ENCODE measurements around the gene LEFTY2.
"Not testable (repeated sequence)": the region's sequence is repeated elsewhere in the genome, so short reads cannot be mapped to it uniquely, and the experiment has no call there.

The LEFTY2 gene

DNA sequence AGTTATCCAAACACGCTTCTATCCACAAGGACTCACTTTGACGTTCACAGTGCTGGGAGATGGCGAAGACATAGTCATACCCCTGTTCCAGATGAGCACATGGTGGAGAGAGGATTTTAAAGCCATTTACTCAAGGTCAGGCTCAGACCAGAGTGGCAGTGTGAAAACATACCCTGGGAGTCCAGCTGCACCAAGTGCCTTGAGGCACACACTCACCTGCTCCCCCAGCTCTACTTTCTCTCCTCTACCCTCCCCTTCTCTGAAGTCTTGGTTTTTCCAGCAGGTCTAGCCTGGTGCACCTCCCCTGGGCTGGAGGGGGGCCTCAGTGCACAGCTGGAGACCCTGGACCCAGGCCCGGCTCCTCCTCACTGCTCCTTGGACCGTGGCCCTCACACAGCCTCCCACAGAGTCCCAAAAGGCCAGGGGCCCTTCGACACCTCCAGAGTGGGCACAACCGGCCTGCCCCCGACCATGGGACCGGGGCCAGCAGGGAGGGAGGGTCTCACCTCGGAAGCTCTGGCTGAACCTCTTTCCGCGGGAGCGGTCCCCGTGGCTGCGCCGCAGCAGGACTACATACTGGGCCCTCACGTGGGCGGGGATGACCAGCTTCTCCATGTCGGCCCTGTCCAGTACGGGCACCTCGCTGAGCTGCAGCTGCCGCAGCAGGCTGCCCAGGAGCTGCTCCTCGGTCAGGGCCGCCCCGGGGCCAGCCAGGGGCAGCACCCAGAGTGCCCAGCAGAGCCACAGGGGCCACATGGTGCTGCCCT is 452 bp downstream of the LEFTY2 start:
- Histone ChIP-seq H3K9me3 (ENCODE audit: severe bottlenecking) (no peaks in the 10 kb centered on the region), H3K27ac (ENCODE audit: poor library complexity, severe bottlenecking) (no peak overlapping the region), H3K36me3 (ENCODE audit: low read depth) (no peaks in the 10 kb centered on the region), H3K27me3 (ENCODE audit: insufficient read depth, poor library complexity, severe bottlenecking) (no peaks in the 10 kb centered on the region), H3K4me1 (ENCODE audit: insufficient read depth, poor library complexity, severe bottlenecking) (no peaks in the 10 kb centered on the region), H3K4me3 (ENCODE audit: severe bottlenecking) (no peak overlapping the region)
- TF ChIP-seq, protein P1, sequence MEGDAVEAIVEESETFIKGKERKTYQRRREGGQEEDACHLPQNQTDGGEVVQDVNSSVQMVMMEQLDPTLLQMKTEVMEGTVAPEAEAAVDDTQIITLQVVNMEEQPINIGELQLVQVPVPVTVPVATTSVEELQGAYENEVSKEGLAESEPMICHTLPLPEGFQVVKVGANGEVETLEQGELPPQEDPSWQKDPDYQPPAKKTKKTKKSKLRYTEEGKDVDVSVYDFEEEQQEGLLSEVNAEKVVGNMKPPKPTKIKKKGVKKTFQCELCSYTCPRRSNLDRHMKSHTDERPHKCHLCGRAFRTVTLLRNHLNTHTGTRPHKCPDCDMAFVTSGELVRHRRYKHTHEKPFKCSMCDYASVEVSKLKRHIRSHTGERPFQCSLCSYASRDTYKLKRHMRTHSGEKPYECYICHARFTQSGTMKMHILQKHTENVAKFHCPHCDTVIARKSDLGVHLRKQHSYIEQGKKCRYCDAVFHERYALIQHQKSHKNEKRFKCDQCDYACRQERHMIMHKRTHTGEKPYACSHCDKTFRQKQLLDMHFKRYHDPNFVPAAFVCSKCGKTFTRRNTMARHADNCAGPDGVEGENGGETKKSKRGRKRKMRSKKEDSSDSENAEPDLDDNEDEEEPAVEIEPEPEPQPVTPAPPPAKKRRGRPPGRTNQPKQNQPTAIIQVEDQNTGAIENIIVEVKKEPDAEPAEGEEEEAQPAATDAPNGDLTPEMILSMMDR (IDR thresholded peaks at IDR 0.05; ENCODE audit: poor library complexity, severe bottlenecking) = no peak
- DNase-seq (ENCODE audit: low spot score) (no peak), ATAC-seq (ENCODE audit: low read depth) (no peak)

DNA sequence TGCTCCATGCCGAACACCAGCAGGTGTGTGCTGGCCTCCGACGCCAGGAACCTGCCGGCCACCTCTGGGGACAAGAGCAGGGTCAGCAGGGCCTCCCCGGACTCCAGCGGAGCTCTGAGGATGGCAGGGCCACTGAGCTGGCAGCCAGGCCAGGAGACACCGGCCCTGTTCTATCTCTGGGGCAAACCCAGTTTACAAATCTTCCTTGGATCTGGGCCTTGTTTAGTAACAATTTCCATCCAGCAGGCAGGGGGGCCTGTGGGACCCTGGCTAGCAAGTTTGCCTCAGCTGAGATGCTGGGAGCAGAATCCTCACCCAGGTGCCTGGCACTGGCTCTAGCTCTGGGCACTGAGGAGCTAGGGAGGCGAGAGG is 1.1 kb downstream of the LEFTY2 start:
- H3K4me3 ChIP-seq (ENCODE audit: severe bottlenecking) = not testable (repeated sequence)

DNA sequence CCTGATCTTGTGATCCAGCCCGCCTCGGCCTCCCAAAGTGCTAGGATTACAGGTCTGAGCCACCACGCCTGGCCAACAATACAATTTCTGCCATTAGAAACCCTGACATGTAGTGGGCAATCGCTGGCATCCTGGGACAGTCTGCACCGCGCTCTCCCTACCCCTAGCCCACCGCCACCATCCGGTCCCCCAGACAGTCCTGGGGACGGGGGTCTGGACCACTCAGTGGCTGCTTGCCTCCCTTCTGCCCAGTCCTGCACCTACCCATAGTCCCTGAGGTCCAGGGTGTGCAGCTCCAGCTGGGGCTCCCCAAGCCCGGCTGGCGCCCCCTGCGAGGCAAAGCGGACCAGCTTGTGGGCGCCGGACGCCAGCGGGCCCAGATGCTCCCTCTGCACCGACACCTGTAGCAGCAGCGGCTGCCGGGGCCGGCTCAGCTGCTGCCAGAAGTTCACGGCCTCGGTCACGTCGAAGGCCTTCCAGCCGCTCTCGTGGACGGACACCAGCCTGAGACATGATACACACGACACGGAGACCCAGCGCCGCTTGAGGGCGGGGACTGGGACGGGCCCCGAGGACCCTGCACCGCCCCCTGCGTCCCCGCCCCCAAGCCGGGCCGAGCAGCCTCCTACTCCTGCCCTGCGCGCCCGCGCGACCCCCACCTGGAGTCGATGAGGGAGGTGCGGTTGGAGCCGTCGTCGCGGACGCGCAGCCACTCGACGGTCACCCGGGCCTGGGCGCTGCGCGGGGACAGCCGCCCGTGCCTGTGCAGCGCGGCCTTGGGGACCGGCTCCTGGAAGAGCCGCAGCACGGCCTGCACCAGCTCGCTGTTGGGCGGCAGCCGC is 1.7 kb downstream of the LEFTY2 start:
- not testable (repeated sequence) for H3K36me3 ChIP-seq (ENCODE audit: low read depth); H3K27ac ChIP-seq (ENCODE audit: poor library complexity, severe bottlenecking); H3K4me1 ChIP-seq (ENCODE audit: insufficient read depth, poor library complexity, severe bottlenecking); H3K27me3 ChIP-seq (ENCODE audit: insufficient read depth, poor library complexity, severe bottlenecking); H3K4me3 ChIP-seq (ENCODE audit: severe bottlenecking); H3K9me3 ChIP-seq (ENCODE audit: severe bottlenecking); ATAC-seq (ENCODE audit: low read depth); DNase-seq (ENCODE audit: low spot score)

More for the DNA sequence above, 1.1 kb downstream of the LEFTY2 start:
- H3K4me1 ChIP-seq (ENCODE audit: insufficient read depth, poor library complexity, severe bottlenecking); H3K27ac ChIP-seq (ENCODE audit: poor library complexity, severe bottlenecking); ATAC-seq (ENCODE audit: low read depth); H3K36me3 ChIP-seq (ENCODE audit: low read depth); H3K9me3 ChIP-seq (ENCODE audit: severe bottlenecking); DNase-seq (ENCODE audit: low spot score); H3K27me3 ChIP-seq (ENCODE audit: insufficient read depth, poor library complexity, severe bottlenecking): not testable (repeated sequence)

DNA sequence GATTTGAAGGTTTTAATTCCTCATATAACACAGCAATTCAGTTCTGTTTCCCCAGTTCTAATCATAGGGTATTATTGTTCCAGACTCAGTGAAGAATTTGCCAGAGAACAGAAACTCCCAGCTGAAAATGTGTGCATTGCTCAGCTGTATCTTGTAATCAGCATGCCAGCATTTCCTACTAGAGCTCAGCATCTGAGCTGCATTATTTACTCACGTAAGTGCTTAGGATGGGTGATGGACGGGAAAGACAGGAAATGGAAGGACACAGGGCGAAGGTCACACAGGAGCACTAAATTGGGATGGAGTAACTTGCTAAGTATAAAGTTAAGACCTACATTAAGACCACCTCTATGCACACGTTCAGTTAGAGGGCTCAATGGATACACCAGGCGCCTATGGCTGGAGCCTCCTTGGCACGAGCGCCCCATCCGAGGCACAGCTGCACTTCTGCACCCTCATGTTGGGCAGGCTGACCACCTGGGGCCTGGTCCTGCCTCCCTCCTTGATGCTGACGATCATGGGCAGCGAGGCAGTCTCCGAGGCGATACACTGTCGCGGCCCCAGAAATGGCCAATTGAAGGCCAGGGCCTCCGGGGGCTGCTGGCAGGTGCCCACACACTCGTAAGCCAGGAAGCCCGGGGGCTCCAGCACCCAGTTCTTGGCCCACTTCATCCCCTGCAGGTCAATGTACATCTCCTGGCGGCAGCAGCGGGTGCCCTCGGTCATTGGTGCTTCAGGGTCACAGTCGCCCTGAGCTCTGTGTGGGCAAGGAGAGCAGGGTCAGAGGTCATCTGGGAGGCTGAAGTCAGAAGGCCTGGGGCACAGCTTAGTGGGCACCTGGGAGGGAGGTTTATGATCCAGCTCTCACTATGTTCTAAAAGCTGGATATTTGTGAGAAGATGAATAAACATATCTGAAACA is 3.7 kb downstream of the LEFTY2 start:
- no peak overlapping the region for H3K27ac ChIP-seq (ENCODE audit: poor library complexity, severe bottlenecking)
- ATAC-seq (ENCODE audit: low read depth) = no peak

GRCh38 chr1:225936523-225936922 is 4.5 kb downstream of the LEFTY2 start:
- Histone ChIP-seq H3K27me3 (ENCODE audit: insufficient read depth, poor library complexity, severe bottlenecking) (no peaks in the 10 kb centered on the region), H3K36me3 (ENCODE audit: low read depth) (no peaks in the 10 kb centered on the region), H3K27ac (ENCODE audit: poor library complexity, severe bottlenecking) (no peak overlapping the region), H3K9me3 (ENCODE audit: severe bottlenecking) (no peaks in the 10 kb centered on the region), H3K4me1 (ENCODE audit: insufficient read depth, poor library complexity, severe bottlenecking) (no peaks in the 10 kb centered on the region), H3K4me3 (ENCODE audit: severe bottlenecking) (no peak overlapping the region)
- DNase-seq (ENCODE audit: low spot score) (no peak), ATAC-seq (ENCODE audit: low read depth) (no peak)
- TF ChIP-seq, protein P1 (IDR thresholded peaks at IDR 0.05; ENCODE audit: poor library complexity, severe bottlenecking) = no peak

More for the DNA sequence above, 3.7 kb downstream of the LEFTY2 start:
- no peak for DNase-seq (ENCODE audit: low spot score)
- Histone ChIP-seq H3K27me3 (ENCODE audit: insufficient read depth, poor library complexity, severe bottlenecking) (no peaks in the 10 kb centered on the region), H3K36me3 (ENCODE audit: low read depth) (no peaks in the 10 kb centered on the region), H3K4me3 (ENCODE audit: severe bottlenecking) (no peak overlapping the region), H3K4me1 (ENCODE audit: insufficient read depth, poor library complexity, severe bottlenecking) (no peaks in the 10 kb centered on the region), H3K9me3 (ENCODE audit: severe bottlenecking) (no peaks in the 10 kb centered on the region)
- TF ChIP-seq, protein P1 (IDR thresholded peaks at IDR 0.05; ENCODE audit: poor library complexity, severe bottlenecking) = no peak

- H3K4me3 ChIP-seq (ENCODE audit: severe bottlenecking); H3K9me3 ChIP-seq (ENCODE audit: severe bottlenecking); DNase-seq (ENCODE audit: low spot score); H3K4me1 ChIP-seq (ENCODE audit: insufficient read depth, poor library complexity, severe bottlenecking); ATAC-seq (ENCODE audit: low read depth); H3K27me3 ChIP-seq (ENCODE audit: insufficient read depth, poor library complexity, severe bottlenecking); H3K36me3 ChIP-seq (ENCODE audit: low read depth); H3K27ac ChIP-seq (ENCODE audit: poor library complexity, severe bottlenecking): not testable (repeated sequence)
These were observed 4.9 kb downstream of the LEFTY2 start for GRCh38 chr1:225936086-225936485.

Measured in RWPE2 (cell line).